Lung microvascular endothelial cell (primary cell): Measurements from ENCODE around the gene JPH3. TPM values are rescaled to one million over a fixed set of nuclear protein-coding genes. Genes with fewer than 3 reads are reported as not detected.

ENCODE experiments used
- DNase-seq, 2 donors: peaks; one replicate each; pipeline versions ENCODE4 v3.0.0 to v3.0.0-alpha.2; 2010; ENCODE audit warnings: low read depth in 2 of 2
- total RNA-seq: library from RNA; depleted of rRNA; stranded (reverse); fragments of >200 nt; gene quantifications from 2 replicates; pipeline ENCODE4 v1.2.1, GENCODE V29; 2014

Gene JPH3
- total RNA-seq, 1 donor from 2014 or later = 0.20 TPM

GRCh38 chr16:87735270-87736007 is 133.1 kb downstream of the JPH3 start:
- no peak for DNase-seq

- no peak for DNase-seq
These were observed 133.7 kb downstream of the JPH3 start for GRCh38 chr16:87736008-87736382.

GRCh38 chr16:87739801-87740200 is 137.5 kb downstream of the JPH3 start:
- no peak for DNase-seq

- peak in 1 of 2 donors; percentile 35 for DNase-seq
These were observed 138.1 kb downstream of the JPH3 start for GRCh38 chr16:87740441-87740840.

GRCh38 chr16:87740909-87741424 is 138.7 kb downstream of the JPH3 start:
- peak in 1 of 2 donors; percentile 67 for DNase-seq

DNA sequence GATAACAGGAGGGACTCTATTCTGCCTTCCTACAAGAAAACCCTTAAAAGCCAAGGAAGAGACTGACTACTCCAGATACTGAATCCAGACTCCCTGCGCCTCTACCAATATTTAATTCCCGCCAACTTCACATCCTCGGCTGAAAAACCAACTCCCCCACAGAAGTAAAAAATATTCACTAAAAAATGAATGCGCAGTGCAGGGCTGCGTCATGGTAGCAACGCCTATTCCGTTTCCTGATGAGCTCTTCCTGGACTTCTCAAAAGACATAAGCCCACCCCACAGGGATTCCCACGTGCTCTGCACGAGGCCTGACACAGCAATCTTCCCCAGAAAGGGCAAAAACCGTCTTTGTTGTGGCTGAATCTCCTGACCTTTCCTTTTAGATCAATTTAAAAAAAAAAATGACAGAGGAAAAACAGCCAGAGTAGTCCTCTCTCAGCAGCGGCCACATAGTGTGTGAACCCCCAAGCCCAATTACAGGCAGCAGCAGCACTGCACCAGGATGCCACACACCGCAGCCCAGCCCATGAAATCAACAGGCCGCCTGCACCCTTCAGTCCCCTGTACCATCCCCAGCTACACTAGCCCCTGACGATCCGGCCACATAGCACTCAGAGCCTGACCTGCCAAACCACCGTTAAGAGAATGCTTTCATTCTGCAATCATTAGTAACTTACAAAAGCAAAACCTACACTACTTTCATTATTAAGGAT is 139.6 kb downstream of the JPH3 start:
- no peak for DNase-seq

DNA sequence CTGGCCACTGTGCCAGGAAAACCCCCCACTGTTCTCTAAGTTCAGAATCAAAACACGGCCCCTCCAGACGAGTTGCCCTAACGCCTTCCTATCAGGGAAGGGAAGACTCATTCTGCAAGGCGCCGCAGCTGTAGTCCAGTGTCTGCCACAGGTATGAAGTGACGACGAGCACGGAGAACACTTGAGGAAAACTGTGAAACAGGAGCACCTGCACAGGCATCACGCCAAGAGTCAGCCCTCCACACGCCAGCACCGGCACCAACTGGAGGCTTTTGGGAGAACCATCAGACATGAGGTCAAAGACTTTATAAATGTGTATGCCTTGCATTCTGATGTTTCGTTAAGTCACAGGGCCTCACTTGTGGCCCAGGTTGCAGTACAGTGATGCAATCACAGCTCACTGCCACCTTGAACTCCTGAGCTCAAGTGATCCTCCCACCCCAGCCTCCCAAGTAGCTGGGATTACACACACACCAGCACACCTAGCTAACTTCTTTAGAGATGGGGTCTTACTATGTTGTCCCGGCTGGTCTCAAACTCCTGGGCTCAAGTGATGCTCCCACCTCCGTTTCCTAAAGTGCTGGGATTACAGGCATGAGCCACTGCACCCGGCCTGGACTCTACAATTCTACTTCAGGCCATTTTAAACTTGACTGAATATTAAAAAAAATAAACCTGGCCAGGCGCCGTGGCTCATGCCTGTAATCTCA is 140.6 kb downstream of the JPH3 start:
- no peak for DNase-seq

GRCh38 chr16:87744750-87745514 is 142.6 kb downstream of the JPH3 start:
- no peak for DNase-seq

GRCh38 chr16:87746178-87746577 is 143.9 kb downstream of the JPH3 start:
- no peak for DNase-seq

Other genes with a start within 250 kb of the JPH3 start
- gene FBXO31, start 218.7 kb upstream of the JPH3 start, total RNA-seq = 14.8 and 18.5 TPM in 2 replicates
- gene MAP1LC3B, start 210.2 kb upstream of the JPH3 start, total RNA-seq = 16.6 and 21.6 TPM in 2 replicates
- gene ZCCHC14, start 109.5 kb upstream of the JPH3 start, total RNA-seq = 5.8 and 6.1 TPM in 2 replicates
- gene KLHDC4, start 163.5 kb downstream of the JPH3 start, total RNA-seq = 11.3 and 19.0 TPM in 2 replicates